Measurements from ENCODE around the gene TSHZ3. TPM values are rescaled to one million over a fixed set of nuclear protein-coding genes. Genes with fewer than 3 reads are reported as not detected.

TSHZ3 gene
- total RNA-seq, 1 experiment from 2014 or later, result 0.05 TPM

DNA sequence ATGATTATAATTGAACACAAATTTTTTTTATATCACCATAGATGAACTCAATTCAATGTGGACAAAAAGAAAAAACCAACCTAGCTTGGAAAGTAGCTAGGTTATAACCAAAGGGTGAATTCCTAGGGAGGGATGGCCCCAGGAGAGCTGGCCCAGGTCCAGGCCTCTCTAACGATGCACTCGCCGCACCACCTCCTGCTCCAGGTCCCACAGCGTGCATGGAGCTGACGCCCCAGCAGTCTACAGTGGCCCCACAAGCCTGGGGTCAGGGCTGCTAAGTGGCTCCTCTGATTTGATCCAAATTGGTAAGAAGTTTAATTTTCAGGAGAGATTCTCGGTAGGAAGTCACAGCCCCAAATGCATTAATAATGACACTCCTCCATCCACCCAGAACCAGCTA lies 48.8 kb downstream of the TSHZ3 start:
- no peak overlapping the region for H3K4me3 ChIP-seq (replicated peaks in 1 of 2; ENCODE audit: low read depth in 1 of 2, low read length in 2 of 2)
- H3K27ac ChIP-seq (ENCODE audit: low read depth, low read length), result no peak overlapping the region
- H3K9me3 ChIP-seq (ENCODE audit: control insufficient read depth in 1 of 2, insufficient read depth in 1 of 2, low read depth in 1 of 2, low read length in 2 of 2), result peaks cover 12 to 30% of the 10 kb centered on the region in 2 experiments; a peak in 3 of 4 replicates
- H2AFZ ChIP-seq (ENCODE audit: low read depth, low read length, poor library complexity, severe bottlenecking), result no peak overlapping the region
- DNase-seq (ENCODE audit: low read depth, low spot score) (no peak), ATAC-seq (no peak)
- H4K20me1 ChIP-seq (ENCODE audit: insufficient read depth), result no peaks in the 10 kb centered on the region
- BruUV-seq (replicated peaks), result no TSS peak
- no peak overlapping the region for H3K9ac ChIP-seq (ENCODE audit: low read length)
- ChIA-PET CTCF (no interaction called here), POLR2A (no interaction called here), RAD21 (ENCODE audit: low non-redundant PET in 1 of 2, low total read pairs in 2 of 2, uncharacterized antibody in 2 of 2, unreplicated experiment in 2 of 2) (no interaction called here)
- no peaks in the 10 kb centered on the region for H3K36me3 ChIP-seq (ENCODE audit: control insufficient read depth in 1 of 2, insufficient read depth in 2 of 2, low read length in 2 of 2)
- no peaks in the 10 kb centered on the region for H3K4me1 ChIP-seq (ENCODE audit: control insufficient read depth in 1 of 2, insufficient read depth in 2 of 2, low read length in 2 of 2)
- no peaks in the 10 kb centered on the region for H3K79me2 ChIP-seq (ENCODE audit: insufficient read depth, low read length)
- H3K27me3 ChIP-seq (ENCODE audit: insufficient read depth, low read length), result no peaks in the 10 kb centered on the region
- H3K9me2 ChIP-seq (ENCODE audit: insufficient read depth), result no peaks in the 10 kb centered on the region
- H3K4me2 ChIP-seq (ENCODE audit: low read length), result no peak overlapping the region
- TF ChIP-seq POLR2AphosphoS5 (IDR thresholded peaks at IDR 0.05; ENCODE audit: low read depth, low read length), result no peak
- no peak for TF ChIP-seq POLR2A (IDR thresholded peaks at IDR 0.05; ENCODE audit: borderline replicate concordance, extremely low read depth, insufficient read depth, insufficient read length)
- TF ChIP-seq CEBPB (IDR thresholded peaks at IDR 0.05; ENCODE audit: low read depth), result no peak
- TF ChIP-seq SRF (IDR thresholded peaks at IDR 0.05; ENCODE audit: low read depth), result no peak
- TF ChIP-seq, protein P1, sequence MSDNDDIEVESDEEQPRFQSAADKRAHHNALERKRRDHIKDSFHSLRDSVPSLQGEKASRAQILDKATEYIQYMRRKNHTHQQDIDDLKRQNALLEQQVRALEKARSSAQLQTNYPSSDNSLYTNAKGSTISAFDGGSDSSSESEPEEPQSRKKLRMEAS (IDR thresholded peaks at IDR 0.05), result no peak
- TF ChIP-seq YY1 (IDR thresholded peaks at IDR 0.05; ENCODE audit: extremely low read depth, insufficient replicate concordance, low read depth, low read length), result no peak
- no peak for TF ChIP-seq ZNF274 (IDR thresholded peaks at IDR 0.05; ENCODE audit: low read depth, low read length)
- no peak for TF ChIP-seq CBX3 (IDR thresholded peaks at IDR 0.05; ENCODE audit: low read depth)
- TF ChIP-seq RAD21 (IDR thresholded peaks at IDR 0.05; ENCODE audit: low read depth), result no peak
- TF ChIP-seq SIN3A (IDR thresholded peaks at IDR 0.05; ENCODE audit: low read depth), result no peak
- TF ChIP-seq SP1 (IDR thresholded peaks at IDR 0.05; ENCODE audit: low read depth), result no peak
- TF ChIP-seq, protein P2, sequence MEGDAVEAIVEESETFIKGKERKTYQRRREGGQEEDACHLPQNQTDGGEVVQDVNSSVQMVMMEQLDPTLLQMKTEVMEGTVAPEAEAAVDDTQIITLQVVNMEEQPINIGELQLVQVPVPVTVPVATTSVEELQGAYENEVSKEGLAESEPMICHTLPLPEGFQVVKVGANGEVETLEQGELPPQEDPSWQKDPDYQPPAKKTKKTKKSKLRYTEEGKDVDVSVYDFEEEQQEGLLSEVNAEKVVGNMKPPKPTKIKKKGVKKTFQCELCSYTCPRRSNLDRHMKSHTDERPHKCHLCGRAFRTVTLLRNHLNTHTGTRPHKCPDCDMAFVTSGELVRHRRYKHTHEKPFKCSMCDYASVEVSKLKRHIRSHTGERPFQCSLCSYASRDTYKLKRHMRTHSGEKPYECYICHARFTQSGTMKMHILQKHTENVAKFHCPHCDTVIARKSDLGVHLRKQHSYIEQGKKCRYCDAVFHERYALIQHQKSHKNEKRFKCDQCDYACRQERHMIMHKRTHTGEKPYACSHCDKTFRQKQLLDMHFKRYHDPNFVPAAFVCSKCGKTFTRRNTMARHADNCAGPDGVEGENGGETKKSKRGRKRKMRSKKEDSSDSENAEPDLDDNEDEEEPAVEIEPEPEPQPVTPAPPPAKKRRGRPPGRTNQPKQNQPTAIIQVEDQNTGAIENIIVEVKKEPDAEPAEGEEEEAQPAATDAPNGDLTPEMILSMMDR (IDR thresholded peaks at IDR 0.05 in 2 of 3, conservative IDR thresholded peaks at IDR 0.05 in 1 of 3; ENCODE audit: borderline replicate concordance in 1 of 3, insufficient read depth in 1 of 3, low read depth in 2 of 3, low read length in 2 of 3), result no peak
- no peak for TF ChIP-seq EZH2 (IDR thresholded peaks at IDR 0.05)
- TF ChIP-seq ELF1 (IDR thresholded peaks at IDR 0.05; ENCODE audit: borderline replicate concordance, low read depth), result no peak
- no peak for TF ChIP-seq EGR1 (IDR thresholded peaks at IDR 0.05; ENCODE audit: low read depth)
- no peak for TF ChIP-seq ZFX (IDR thresholded peaks at IDR 0.05)
- intact Hi-C loops (cut with micrococcal nuclease), result no loop called here

Measured in HCT116 (cell line).